Kidney (tissue), 14 donors: ENCODE data around the gene SNX25. TPM values are rescaled to one million over a fixed set of nuclear protein-coding genes. Genes with fewer than 3 reads are reported as not detected.

ENCODE experiments used
- DNase-seq, 5 donors: peaks; one replicate each; pipeline ENCODE4 v3.0.0-alpha.2; 2013 to 2020
- FAIRE-seq: peaks from 2 replicates; lab custom pipeline; 2012; peaks lifted over from hg19 to GRCh38; lab: Jason Lieb, UNC
- H3K27ac ChIP-seq, 2 donors: one replicate each; pipeline ENCODE4 v1.7.0; 2013; ENCODE audit warnings: low read depth in 2 of 2, low read length in 2 of 2, inconsistent platforms in 1 of 2
- H3K27me3 ChIP-seq: one replicate; pipeline ENCODE4 v1.7.1; 2013; ENCODE audit warnings: low read length, inconsistent platforms; ENCODE audit not compliant: control insufficient read depth, insufficient read depth
- H3K36me3 ChIP-seq, 3 donors: one replicate each; pipeline versions ENCODE4 v1.7.0 to v1.7.1; 2013; ENCODE audit warnings: low read length in 3 of 3, control low read depth in 1 of 3, inconsistent platforms in 1 of 3; ENCODE audit not compliant: insufficient read depth in 3 of 3, control insufficient read depth in 2 of 3
- H3K4me1 ChIP-seq, 3 donors: one replicate each; pipeline versions ENCODE4 v1.7.0 to v1.7.1; 2013; ENCODE audit warnings: low read length in 3 of 3, inconsistent platforms in 1 of 3, low read depth in 1 of 3; ENCODE audit not compliant: control insufficient read depth in 2 of 3, insufficient read depth in 2 of 3
- H3K4me3 ChIP-seq, 3 donors: one replicate each; pipeline versions ENCODE4 v1.7.0 to v1.8.1; 2013; ENCODE audit warnings: low read length in 3 of 3, control low read depth in 1 of 3, inconsistent platforms in 1 of 3
- H3K9ac ChIP-seq, 3 donors: one replicate each; pipeline versions ENCODE4 v1.7.0 to v1.7.1; 2013; ENCODE audit warnings: low read length in 3 of 3, control low read depth in 1 of 3, inconsistent platforms in 1 of 3
- H3K9me3 ChIP-seq, 3 donors: one replicate each; pipeline versions ENCODE4 v1.7.0 to v1.7.1; 2013; ENCODE audit warnings: low read length in 3 of 3, control low read depth in 1 of 3, inconsistent platforms in 1 of 3; ENCODE audit not compliant: control insufficient read depth in 2 of 3, insufficient read depth in 1 of 3
- intact Hi-C: fragments of 100-400 bp; cut with DNase I; formaldehyde crosslinking; loops from one replicate; pipeline ENCODE4 v1.11.1; 2022
- polyA plus RNA-seq: library from polyadenylated mRNA; stranded (reverse); fragments of 350-450 nt; fragmentation: Illumina TruSeq; extraction: RNeasy Lipid Tissue Mini Kit (QIAGEN cat#74804); gene quantifications from one replicate; pipeline ENCODE4 v1.2.3, GENCODE V29; 2014; ENCODE audit warnings: low read depth, low replicate concordance; ENCODE audit not compliant: insufficient read depth
- total RNA-seq: library from RNA; stranded (reverse); fragmentation: NEBNext Ultra II Directional; extraction: Animal tissue kit (Norgen Biotek cat#: 25700); gene quantifications from one replicate; pipeline ENCODE4 v1.2.1, GENCODE V29; 2021
- TF ChIP-seq, protein P1 (sequence below): IDR thresholded peaks from 3 replicates; pipeline ENCODE4 v1.5.1; 2012; ENCODE audit warnings: mild to moderate bottlenecking, moderate library complexity, borderline replicate concordance; ENCODE audit not compliant: insufficient read depth; ENCODE audit errors: extremely low read depth
- donor health status: control.
- donor health status: control.
- donor health status: control.
- donor health status: control.
- donor health status: control.
- donor health status: DM: yes; HTN: yes; CAD: no.
- donor health status: Normal renal cell carcinoma (clear cell type).

Gene SNX25
- total and polyA plus RNA-seq, 2 donors from 2014 or later = 8.9 to 19.4 TPM

DNA sequence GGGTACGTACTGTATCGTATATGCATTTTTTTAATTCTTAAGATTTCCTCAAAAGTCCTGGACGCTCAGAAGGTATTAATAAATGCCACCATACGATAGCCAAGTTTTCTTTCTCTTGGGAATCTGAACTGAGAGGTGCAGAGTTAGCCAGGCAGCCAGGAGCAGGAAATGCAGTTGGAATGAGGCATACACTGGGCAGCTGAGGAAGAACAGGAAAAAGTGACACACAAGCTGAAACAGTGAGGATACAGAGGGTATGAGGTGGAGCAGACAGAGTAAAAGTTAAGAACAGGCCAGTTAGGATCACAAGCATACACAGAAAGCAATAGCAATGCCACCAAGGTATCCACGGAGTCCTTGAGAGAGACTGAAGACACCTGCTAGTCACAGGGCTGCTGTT is 203.0 kb downstream of the SNX25 start:
- Histone ChIP-seq H3K36me3 (peaks cover 10 to 35% (median 15%) of the 10 kb centered on the region in 3 donors), H3K27me3 (no peaks in the 10 kb centered on the region), H3K4me1 (peaks cover 0 to 16% (median 5%) of the 10 kb centered on the region in 3 donors), H3K27ac (no peak overlapping the region), H3K9ac (no peak overlapping the region), H3K4me3 (no peak overlapping the region), H3K9me3 (no peaks in the 10 kb centered on the region)
- TF ChIP-seq, protein P1, sequence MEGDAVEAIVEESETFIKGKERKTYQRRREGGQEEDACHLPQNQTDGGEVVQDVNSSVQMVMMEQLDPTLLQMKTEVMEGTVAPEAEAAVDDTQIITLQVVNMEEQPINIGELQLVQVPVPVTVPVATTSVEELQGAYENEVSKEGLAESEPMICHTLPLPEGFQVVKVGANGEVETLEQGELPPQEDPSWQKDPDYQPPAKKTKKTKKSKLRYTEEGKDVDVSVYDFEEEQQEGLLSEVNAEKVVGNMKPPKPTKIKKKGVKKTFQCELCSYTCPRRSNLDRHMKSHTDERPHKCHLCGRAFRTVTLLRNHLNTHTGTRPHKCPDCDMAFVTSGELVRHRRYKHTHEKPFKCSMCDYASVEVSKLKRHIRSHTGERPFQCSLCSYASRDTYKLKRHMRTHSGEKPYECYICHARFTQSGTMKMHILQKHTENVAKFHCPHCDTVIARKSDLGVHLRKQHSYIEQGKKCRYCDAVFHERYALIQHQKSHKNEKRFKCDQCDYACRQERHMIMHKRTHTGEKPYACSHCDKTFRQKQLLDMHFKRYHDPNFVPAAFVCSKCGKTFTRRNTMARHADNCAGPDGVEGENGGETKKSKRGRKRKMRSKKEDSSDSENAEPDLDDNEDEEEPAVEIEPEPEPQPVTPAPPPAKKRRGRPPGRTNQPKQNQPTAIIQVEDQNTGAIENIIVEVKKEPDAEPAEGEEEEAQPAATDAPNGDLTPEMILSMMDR = no peak
- intact Hi-C loops = no loop called here
- DNase-seq (no peak), FAIRE-seq (no peak)

Other genes starting within 250 kb of the SNX25 start
- gene HELT, start 191.1 kb upstream of the SNX25 start, total RNA-seq = not detected
- 0.37 TPM for gene HELT, start 191.1 kb upstream of the SNX25 start, polyA plus RNA-seq
- gene SLC25A4, start 66.3 kb upstream of the SNX25 start, total RNA-seq = 41.2 TPM
- gene SLC25A4, start 66.3 kb upstream of the SNX25 start, polyA plus RNA-seq = 148 TPM
- 39.4 TPM for gene CFAP97, start 5.6 kb upstream of the SNX25 start, total RNA-seq
- 8.0 TPM for gene CFAP97, start 5.6 kb upstream of the SNX25 start, polyA plus RNA-seq
- gene LRP2BP, start 186.3 kb downstream of the SNX25 start, total RNA-seq = 1.9 TPM
- gene LRP2BP, start 186.3 kb downstream of the SNX25 start, polyA plus RNA-seq = 0.99 TPM
- gene ANKRD37, start 187.2 kb downstream of the SNX25 start, total RNA-seq = 13.0 TPM
- gene ANKRD37, start 187.2 kb downstream of the SNX25 start, polyA plus RNA-seq = 14.2 TPM
- 47.1 TPM for gene UFSP2, start 216.4 kb downstream of the SNX25 start, total RNA-seq
- gene UFSP2, start 216.4 kb downstream of the SNX25 start, polyA plus RNA-seq = 47.3 TPM